ENCODE results near the gene TXNRD3.

DNA sequence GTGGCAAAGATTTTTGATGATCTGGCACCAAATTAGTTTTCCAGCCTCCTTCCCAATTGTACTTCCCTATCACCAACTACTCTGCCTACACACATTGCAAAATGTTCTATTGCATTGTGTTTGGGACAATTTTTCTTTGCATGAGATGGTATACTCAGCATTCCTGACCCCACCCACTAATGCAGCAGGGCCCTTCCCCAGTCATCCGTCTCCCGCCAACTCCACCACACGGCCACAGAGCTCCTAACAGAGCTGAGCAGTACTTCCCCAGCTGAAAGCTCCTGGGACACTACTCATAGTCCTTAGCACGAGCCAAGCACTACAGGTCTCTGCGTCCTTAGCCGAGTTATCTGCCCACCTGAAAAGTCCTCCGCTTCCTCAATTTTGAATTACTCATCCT, 34.2 kb downstream of the TXNRD3 start:
- TF ChIP-seq, protein P1, sequence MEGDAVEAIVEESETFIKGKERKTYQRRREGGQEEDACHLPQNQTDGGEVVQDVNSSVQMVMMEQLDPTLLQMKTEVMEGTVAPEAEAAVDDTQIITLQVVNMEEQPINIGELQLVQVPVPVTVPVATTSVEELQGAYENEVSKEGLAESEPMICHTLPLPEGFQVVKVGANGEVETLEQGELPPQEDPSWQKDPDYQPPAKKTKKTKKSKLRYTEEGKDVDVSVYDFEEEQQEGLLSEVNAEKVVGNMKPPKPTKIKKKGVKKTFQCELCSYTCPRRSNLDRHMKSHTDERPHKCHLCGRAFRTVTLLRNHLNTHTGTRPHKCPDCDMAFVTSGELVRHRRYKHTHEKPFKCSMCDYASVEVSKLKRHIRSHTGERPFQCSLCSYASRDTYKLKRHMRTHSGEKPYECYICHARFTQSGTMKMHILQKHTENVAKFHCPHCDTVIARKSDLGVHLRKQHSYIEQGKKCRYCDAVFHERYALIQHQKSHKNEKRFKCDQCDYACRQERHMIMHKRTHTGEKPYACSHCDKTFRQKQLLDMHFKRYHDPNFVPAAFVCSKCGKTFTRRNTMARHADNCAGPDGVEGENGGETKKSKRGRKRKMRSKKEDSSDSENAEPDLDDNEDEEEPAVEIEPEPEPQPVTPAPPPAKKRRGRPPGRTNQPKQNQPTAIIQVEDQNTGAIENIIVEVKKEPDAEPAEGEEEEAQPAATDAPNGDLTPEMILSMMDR (conservative IDR thresholded peaks at IDR 0.05 in 1 of 2, IDR thresholded peaks at IDR 0.05 in 1 of 2; ENCODE audit: low read depth in 1 of 2, low read length in 2 of 2) = no peak
- TF ChIP-seq EZH2 (IDR thresholded peaks at IDR 0.05; ENCODE audit: low read length, missing control alignments) = no peak

Measured in fibroblast of lung (primary cell).